NCI-H2196 treated with DMSO at 0.1 percent for 48 hours (cell line): Measurements from ENCODE around the gene UBE3C.

Source experiments
- DNase-seq: peaks from one replicate; lab custom pipeline; 2025; ENCODE audit not compliant: unreplicated experiment; lab: John Stamatoyannopoulos, UW

Gene UBE3C

DNA sequence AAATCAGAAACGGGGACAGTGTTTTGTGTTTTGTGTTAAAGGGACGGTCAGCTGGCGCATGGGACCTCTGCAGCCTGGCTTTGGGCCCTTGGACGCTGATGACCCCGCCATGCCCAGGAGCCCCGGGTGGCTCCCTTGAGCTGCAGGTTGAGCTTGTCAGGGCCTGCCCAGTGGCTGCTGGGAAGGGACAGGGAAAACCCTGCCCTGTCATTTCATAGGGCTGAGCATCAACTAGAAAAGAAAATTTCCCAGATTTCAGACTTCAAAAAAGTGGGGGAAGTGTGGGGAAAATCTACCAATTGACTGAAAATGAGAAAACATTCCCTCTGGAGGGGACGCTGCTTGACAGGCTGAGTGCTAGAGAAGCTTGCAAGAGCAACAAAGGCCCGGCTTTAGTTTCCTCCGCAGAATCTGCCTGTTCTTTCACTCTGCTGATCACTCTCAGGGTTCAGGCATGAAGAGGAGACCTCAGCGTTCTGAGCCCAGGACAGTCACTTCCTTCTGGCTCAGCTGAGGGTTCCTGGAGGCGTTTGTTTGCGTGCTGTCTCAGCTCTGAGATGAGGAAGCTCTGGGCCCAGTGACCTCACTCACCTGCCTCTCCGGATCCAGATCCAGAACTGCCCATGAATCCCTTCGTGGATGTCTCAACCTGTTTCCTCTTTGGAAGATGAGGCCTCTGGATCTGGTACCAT is 179.4 kb downstream of the UBE3C start:
- no peak for DNase-seq
